ENCODE data around the gene GLCCI1. TPM values are rescaled to one million over a fixed set of nuclear protein-coding genes. Genes with fewer than 3 reads are reported as not detected.

Gene GLCCI1
- total and polyA plus RNA-seq, 5 experiments from 2014 or later, result 9.0 to 33.2 (median 30.8) TPM

DNA sequence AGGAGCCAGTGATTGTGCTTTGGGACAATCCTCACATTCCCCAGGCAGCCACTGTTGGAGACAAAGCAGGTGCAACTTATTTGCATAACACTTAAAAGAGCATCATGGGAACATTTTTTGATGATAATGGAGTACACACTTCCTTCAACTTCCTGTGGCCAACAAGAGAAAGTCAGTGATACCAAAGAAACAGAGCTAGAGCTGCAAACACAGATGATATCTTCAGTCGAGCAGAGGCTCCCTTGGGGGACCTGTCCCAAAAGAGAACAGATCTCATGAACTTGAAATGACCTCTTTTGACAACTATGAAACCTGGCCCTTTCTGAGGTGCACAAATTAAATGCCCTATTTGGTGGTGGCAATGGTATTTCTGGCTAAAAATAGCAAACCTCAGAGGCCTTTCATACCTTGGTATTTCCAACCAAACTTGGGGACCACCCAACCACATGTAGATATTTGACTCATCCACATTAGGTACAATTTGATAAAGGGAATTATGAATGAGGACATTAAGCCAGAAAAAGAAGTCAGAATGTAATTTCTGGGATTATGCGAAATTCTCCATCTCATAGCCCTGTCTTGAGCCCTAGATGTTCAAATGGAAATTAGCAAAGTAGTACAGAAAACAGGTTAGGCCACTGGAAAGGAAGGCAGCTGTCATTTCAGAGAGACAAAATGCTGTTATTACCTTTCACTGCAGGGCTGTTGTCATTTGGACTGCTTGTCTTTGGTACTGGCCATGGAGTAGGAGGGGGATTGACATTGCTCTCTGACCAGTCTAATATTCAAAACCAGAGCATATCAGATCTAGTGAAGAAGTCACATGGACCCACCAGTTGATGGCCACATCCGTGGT is 147.2 kb downstream of the GLCCI1 start:
- DNase-seq (peak in 2 of 10 donors; percentile 24 to 32), ATAC-seq (peak; percentile 62 to 74)
- peak overlapping the region; percentile 80 to 94 (median 88) for H3K27ac Mint-ChIP-seq
- H3K4me1 Mint-ChIP-seq, result peaks cover 25 to 55% (median 44%) of the 10 kb centered on the region in 4 donors
- peaks cover 0 to 10% (median 2%) of the 10 kb centered on the region in 9 donors for H3K9me3 Mint-ChIP-seq
- H3K36me3 Mint-ChIP-seq, result peaks cover 0 to 2% (median 0%) of the 10 kb centered on the region in 3 donors
- peak overlapping the region in 9 of 10 donors; percentile 17 to 74 (median 49) for H3K4me3 Mint-ChIP-seq
- POLR2A ChIA-PET, result interaction anchor here (1.0 to 2.4 kb wide), 3 partner anchors 10 to 18 kb away, joined by 3 to 11 read pairs (median 4); no protein-coding TSS in a partner anchor
- no peaks in the 10 kb centered on the region for H3K27me3 Mint-ChIP-seq

DNA sequence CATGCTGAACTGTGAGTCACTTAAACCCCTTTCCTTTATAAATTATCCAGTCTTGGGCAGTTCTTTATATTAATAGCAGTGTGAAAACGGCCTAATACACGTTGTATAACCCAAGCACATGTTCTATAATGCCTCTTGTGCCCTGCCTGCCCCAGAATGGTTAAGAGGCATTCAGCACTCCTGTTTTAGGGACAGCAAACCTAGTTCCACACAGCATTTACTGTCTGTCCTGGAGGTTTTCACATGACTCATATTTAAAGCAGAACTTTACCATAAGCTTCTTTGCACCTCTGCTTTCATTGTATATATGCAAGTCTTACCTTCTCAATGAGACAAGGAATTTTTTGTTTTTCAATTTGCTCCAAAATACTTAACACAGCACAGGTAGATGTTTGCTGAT is 148.6 kb downstream of the GLCCI1 start:
- H3K4me1 Mint-ChIP-seq, result peaks cover 25 to 66% (median 51%) of the 10 kb centered on the region in 4 donors
- H3K27ac Mint-ChIP-seq, result peak overlapping the region in 4 of 10 donors; percentile 37 to 89 (median 64)
- DNase-seq (no peak), ATAC-seq (no peak)
- H3K36me3 Mint-ChIP-seq, result peaks cover 0 to 2% (median 0%) of the 10 kb centered on the region in 3 donors
- no peak overlapping the region for H3K4me3 Mint-ChIP-seq
- no peaks in the 10 kb centered on the region for H3K27me3 Mint-ChIP-seq
- POLR2A ChIA-PET, result interaction anchor here (0.8 to 2.4 kb wide), 2 partner anchors 9 to 29 kb away, joined by 3 to 11 read pairs; no protein-coding TSS in a partner anchor
- peaks cover 0 to 10% (median 2%) of the 10 kb centered on the region in 9 donors for H3K9me3 Mint-ChIP-seq

DNA sequence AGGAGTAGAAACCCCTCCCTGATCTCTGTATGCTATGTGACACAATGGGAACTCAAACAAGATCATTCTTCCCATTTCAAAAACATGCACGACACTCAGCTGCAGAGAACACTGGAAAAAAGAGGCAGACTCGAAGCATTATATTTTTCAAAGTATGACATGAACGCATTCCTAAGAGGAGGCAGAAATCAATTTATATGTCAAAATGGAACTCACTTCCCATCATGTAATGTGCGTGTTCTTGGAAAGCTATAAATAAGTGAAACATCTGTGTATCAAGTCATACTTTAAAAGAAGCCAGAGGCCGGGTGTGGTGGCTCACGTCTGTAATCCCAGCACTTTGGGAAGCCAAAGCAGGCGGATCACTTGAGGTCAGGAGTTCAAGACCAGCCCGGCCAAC is 150.7 kb downstream of the GLCCI1 start:
- POLR2A ChIA-PET, result interaction anchor here (1.3 kb wide), 1 partner anchor 151 kb away, joined by 4 read pairs; no protein-coding TSS in a partner anchor
- Mint-ChIP-seq H3K9me3 (peaks cover 0 to 10% (median 2%) of the 10 kb centered on the region in 9 donors), H3K27me3 (no peaks in the 10 kb centered on the region), H3K4me1 (peaks cover 28 to 60% (median 53%) of the 10 kb centered on the region in 4 donors), H3K27ac (no peak overlapping the region), H3K4me3 (no peak overlapping the region), H3K36me3 (peaks cover 0 to 2% (median 0%) of the 10 kb centered on the region in 3 donors)
- ATAC-seq, result no peak
- DNase-seq, result no peak

DNA sequence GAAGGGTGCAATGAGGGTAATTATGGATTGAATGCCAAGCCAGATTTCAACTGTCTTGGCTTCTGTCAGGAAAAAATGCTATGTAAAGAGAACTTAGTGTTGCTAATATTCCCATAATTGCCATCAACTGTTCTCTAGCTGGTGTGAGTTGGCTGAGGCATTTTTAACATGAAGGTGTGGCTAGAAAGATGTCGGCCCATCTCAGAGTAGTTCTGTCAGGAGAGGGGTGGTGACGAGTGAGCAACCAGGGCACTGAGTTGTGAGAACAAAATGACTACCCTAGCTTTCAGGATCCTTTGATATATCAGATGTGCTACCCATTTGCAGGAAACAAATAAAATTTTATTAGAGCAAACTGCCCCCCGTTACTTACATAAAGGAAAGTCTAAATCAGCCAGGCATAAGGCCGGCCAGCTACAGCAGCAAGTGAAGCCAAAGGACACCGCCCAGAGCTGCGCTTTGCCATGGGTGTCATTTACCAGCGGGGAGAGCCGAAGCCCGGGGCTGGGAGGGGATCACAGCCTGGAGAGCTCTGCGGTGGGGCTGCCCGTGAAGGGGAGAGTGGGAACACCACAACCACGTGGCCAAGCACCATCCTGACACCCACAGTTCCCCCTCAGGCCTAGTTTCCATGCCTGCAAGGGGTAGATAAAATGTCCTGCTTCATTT is 151.9 kb downstream of the GLCCI1 start:
- Mint-ChIP-seq H3K27ac (peak overlapping the region in 1 of 10 donors; percentile 6), H3K27me3 (no peaks in the 10 kb centered on the region), H3K4me3 (no peak overlapping the region), H3K9me3 (peaks cover 0 to 10% (median 2%) of the 10 kb centered on the region in 9 donors), H3K4me1 (peaks cover 23 to 57% (median 53%) of the 10 kb centered on the region in 4 donors), H3K36me3 (peaks cover 0 to 2% (median 0%) of the 10 kb centered on the region in 3 donors)
- DNase-seq (no peak), ATAC-seq (no peak)
- POLR2A ChIA-PET, result no interaction called here

DNA sequence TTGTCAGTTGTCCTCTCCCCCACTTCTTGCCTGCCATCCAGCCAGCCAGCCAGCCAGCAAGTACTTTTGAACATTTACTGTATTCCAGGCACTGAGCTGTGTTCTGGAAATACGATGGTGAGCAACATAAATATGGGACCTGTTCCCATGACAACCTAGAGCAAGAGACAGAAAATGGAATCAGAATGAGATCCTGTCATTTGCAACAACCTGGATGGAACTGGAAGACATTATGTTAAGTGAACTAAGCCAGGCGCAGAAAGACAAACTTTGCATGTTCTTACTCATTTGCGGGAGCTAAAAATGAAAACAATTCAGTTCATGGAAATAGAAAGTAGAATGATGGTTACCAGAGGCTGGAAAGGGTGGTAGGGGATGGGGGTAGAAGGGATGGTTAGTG is 152.6 kb downstream of the GLCCI1 start:
- no peak overlapping the region for H3K4me3 Mint-ChIP-seq
- H3K9me3 Mint-ChIP-seq, result peaks cover 0 to 7% (median 0%) of the 10 kb centered on the region in 9 donors
- POLR2A ChIA-PET, result interaction anchor here (1.1 kb wide), 1 partner anchor 153 kb away, joined by 3 read pairs; the partner anchor contains the start of gene GLCCI1
- no peak for ATAC-seq
- H3K4me1 Mint-ChIP-seq, result peaks cover 22 to 57% (median 53%) of the 10 kb centered on the region in 4 donors
- H3K27me3 Mint-ChIP-seq, result no peaks in the 10 kb centered on the region
- H3K36me3 Mint-ChIP-seq, result peaks cover 0 to 2% (median 0%) of the 10 kb centered on the region in 3 donors
- no peak for DNase-seq
- H3K27ac Mint-ChIP-seq, result no peak overlapping the region

DNA sequence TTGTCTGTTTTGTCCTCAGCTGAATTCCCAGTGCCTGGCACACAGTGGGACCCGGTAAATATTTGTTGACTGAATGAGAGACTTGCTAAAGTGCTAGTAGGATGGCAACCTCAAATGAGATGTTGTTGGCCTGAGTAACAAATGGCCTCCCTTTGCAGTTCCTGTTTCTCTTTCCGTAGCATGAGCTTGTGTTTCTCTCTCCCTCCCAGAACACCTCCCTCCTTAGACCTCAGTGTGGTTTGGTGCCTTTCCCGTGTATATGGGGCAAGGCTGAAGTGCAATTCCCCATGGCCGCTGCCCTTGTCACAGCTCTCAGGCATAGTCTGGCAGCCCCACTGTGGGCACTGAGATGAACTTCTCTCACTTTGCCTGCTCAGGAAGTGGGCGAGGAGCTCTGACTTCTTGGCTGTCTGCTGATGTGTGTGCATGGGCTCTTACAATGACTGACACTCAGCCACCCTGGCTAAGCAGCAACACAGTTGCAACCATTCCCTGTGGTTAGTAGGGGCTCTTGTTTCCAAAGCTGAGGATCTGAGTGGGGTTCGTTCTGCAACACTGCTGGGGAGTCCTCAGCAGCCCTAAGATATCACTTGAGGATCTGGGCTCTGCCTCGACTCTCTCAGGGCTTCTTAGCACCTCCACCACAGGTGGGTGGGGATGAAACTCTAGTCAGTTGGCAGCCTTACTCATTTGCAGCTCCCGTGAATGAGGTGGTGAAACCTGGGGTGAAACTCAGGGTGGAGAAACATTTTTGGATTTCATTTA is 157.3 kb downstream of the GLCCI1 start:
- no peaks in the 10 kb centered on the region for H3K9me3 Mint-ChIP-seq
- H3K27me3 Mint-ChIP-seq, result no peaks in the 10 kb centered on the region
- no peaks in the 10 kb centered on the region for H3K36me3 Mint-ChIP-seq
- H3K27ac Mint-ChIP-seq, result peak overlapping the region; percentile 94 to 100 (median 98)
- peaks cover 34 to 82% (median 72%) of the 10 kb centered on the region in 4 donors for H3K4me1 Mint-ChIP-seq
- DNase-seq (peak; percentile 36 to 88 (median 77)), ATAC-seq (peak; percentile 97)
- POLR2A ChIA-PET, result interaction anchor here (0.6 to 3.5 kb wide), 14 partner anchors 9 to 361 kb away, joined by 3 to 39 read pairs (median 4); partner anchors contain the start of gene GLCCI1
- H3K4me3 Mint-ChIP-seq, result peak overlapping the region; percentile 41 to 83 (median 76)

DNA sequence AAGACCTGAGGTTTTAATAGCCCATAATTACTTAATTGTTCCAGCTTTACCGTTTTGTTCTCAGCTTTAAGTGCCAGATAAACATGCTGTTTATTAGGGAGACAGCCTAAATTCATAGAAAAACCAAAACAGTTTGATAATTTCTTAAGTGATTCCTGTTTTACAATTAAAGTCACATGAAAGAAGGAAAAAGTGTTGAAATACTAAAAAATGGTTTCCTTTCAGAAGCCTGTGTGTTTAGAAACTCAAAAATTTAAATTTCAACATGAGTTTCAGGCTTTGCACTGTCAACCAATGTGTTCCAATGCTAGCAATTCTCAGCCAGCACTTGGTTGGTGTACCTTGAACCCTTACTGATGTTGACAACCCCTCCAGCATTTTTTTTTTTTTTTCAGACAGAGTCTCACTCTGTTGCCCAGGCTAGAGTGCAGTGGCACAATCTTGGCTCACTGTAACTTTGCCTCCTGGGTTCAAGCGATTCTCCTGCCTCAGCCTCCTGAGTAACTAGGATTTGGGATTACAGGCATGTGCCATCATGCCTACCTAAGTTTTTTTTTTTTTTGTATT is 158.1 kb downstream of the GLCCI1 start:
- no peak for ATAC-seq
- Mint-ChIP-seq H3K9me3 (no peaks in the 10 kb centered on the region), H3K4me1 (peaks cover 33 to 85% (median 76%) of the 10 kb centered on the region in 4 donors), H3K36me3 (no peaks in the 10 kb centered on the region), H3K27me3 (no peaks in the 10 kb centered on the region), H3K4me3 (peak overlapping the region in 9 of 10 donors; percentile 12 to 81 (median 74)), H3K27ac (peak overlapping the region; percentile 94 to 100 (median 98))
- DNase-seq, result no peak
- POLR2A ChIA-PET, result interaction anchor here (0.6 to 3.5 kb wide), 8 partner anchors 8 to 362 kb away, joined by 3 to 39 read pairs (median 6); partner anchors contain the start of gene GLCCI1

DNA sequence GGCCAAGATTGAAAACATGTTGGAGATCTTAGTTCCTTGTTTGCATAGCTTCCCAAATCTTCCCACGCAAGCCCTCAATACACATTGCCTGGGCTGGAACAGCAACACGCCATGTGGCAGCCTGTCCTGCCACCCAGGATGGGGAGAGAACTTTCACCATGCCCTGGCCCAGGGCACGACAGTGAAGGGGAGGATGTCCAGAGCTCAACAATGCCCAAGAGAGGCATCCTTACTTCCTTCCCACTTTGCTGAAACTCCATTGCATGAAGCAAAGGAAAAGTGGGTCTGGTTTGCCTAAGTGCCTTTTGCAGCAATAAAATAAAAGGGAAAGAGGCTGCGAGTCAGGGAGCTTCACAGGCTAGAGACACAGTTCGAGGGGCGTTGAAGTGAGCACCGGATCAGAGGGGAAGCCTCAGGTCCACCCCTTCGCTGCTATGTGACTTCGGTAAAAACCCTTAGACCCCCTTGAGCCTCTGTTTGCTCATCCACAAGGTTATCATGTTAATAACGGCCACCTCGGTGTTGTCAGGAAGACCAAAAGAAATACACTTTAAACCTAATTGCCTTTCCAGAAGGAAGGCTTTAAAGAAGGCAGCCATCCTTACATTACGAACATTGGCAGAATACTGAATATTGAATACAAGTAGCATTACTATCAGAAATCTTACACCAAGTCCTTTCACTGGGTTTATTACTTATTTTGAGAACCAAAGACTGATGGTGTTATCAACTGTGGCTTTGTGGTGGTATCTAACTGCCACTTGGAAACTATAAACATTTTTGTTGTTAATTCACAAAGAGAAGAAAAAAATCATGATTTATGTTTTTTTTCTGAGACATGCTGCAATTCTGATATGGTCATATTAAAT is 160.1 kb downstream of the GLCCI1 start:
- H3K27me3 Mint-ChIP-seq, result no peaks in the 10 kb centered on the region
- peak overlapping the region; percentile 11 to 100 (median 70) for H3K27ac Mint-ChIP-seq
- peak overlapping the region in 4 of 10 donors; percentile 21 to 48 (median 42) for H3K4me3 Mint-ChIP-seq
- POLR2A ChIA-PET, result interaction anchor here (1.3 to 1.4 kb wide), 2 partner anchors 13 to 14 kb away, joined by 3 read pairs; no protein-coding TSS in a partner anchor
- H3K9me3 Mint-ChIP-seq, result no peaks in the 10 kb centered on the region
- ATAC-seq (no peak), DNase-seq (no peak)
- H3K36me3 Mint-ChIP-seq, result no peaks in the 10 kb centered on the region
- H3K4me1 Mint-ChIP-seq, result peaks cover 42 to 95% (median 86%) of the 10 kb centered on the region in 4 donors

DNA sequence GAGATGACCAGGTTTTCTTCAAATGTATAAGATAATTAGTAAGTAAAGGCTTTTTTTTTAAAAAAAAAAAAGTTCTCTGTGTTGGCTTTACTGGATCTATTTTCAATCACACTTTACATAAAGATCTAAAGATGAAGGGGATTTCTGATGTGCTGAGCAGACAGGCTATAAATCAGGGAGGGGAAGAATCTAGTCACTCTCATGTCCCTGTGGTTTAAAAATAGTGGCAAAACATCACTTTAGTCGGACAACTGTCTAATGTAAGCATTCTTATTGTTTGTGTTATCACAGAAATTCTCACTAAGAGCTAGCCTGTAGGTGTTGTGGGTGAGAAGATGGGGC is 160.7 kb downstream of the GLCCI1 start:
- H3K4me3 Mint-ChIP-seq, result peak overlapping the region in 3 of 10 donors; percentile 16 to 48 (median 47)
- DNase-seq, result no peak
- POLR2A ChIA-PET, result interaction anchor here (1.4 kb wide), 1 partner anchor 13 kb away, joined by 3 read pairs; no protein-coding TSS in a partner anchor

DNA sequence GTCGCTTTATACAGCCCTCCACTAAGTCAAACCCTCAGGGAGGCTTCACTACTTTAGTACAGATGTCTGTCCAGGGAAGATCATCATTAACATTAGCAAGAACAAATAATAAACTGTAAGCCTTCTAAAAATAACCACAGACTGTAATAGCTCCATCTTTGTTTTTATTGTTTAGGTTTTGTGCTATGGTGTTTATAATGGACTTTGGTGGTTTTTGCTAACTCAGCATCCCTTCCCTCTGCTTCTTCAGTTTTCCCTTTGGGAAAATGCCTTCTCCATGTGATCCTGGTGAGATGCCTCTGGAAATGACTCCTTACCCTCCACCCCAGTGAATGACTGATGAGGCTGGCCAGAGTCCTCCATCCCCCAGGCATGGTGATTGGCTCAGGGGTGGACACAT is 162.1 kb downstream of the GLCCI1 start:
- Mint-ChIP-seq H3K4me3 (no peak overlapping the region), H3K27me3 (no peaks in the 10 kb centered on the region)

More for the DNA sequence above, 160.7 kb downstream of the GLCCI1 start:
- Mint-ChIP-seq H3K36me3 (no peaks in the 10 kb centered on the region), H3K9me3 (no peaks in the 10 kb centered on the region), H3K27me3 (no peaks in the 10 kb centered on the region), H3K4me1 (peaks cover 44 to 96% (median 91%) of the 10 kb centered on the region in 4 donors), H3K27ac (peak overlapping the region; percentile 14 to 100 (median 72))
- ATAC-seq, result no peak

More for the DNA sequence above, 162.1 kb downstream of the GLCCI1 start:
- H3K36me3 Mint-ChIP-seq, result no peaks in the 10 kb centered on the region
- no peak for ATAC-seq
- peak overlapping the region; percentile 77 to 100 (median 98) for H3K27ac Mint-ChIP-seq
- H3K4me1 Mint-ChIP-seq, result peaks cover 40 to 90% (median 84%) of the 10 kb centered on the region in 4 donors
- no peaks in the 10 kb centered on the region for H3K9me3 Mint-ChIP-seq
- no peak for DNase-seq
- POLR2A ChIA-PET, result interaction anchor here (2.2 to 4.5 kb wide), 2 partner anchors 12 to 163 kb away, joined by 8 to 18 read pairs; partner anchors contain the start of gene GLCCI1

Measured in naive thymus-derived CD8-positive, alpha-beta T cell (primary cell).